ENCODE data around the gene CASTOR1.

Gene CASTOR1

GRCh38 chr22:30244066-30244465 is 45.2 kb downstream of the CASTOR1 start:
- DNase-seq: no peak

- DNase-seq: no peak
Observed at GRCh38 chr22:30243661-30244060, 45.6 kb downstream of the CASTOR1 start.

- DNase-seq: no peak
Observed at GRCh38 chr22:30241576-30242371, 47.5 kb downstream of the CASTOR1 start.

DNA sequence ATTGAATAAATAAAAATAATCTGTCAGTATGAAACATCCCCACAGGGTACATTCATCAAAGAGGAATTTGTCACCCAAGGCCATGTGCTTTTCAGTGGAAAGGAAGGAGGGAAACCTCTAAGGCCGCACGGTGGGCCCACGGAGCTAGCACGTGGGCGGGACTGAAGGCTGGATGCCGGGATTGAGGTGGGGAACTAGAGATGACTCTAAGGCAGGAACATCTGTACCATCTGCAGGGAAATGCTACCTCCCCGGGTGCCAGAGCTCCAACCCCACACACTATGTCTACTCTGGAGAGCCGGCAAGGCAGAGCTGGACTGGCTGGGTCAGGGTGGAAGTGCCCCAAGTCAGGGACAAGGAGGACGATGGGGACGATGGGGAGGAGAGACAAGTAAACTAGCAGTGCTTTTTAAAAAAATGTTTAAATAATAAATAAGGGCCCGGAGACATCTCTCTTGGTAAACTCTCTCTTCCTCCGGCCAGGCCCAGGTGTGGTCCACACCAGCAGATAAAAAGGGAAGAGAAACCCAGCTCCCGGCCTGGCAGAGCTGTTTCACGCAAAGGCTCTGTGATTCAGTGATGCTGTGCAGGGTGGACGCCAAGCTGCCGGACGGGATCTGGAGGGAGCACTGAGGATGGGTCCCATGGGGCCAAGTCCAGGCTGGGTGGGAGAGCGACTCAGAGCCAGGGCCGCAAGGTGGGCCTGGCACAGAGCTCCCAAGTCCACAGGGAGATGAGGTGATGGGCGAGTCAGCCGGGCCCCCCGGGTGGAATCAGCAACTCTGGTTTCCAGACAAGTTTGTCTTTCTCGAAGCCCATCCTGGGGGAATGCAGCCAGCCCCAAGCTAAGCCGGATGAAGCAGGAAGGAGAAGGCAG is 48.5 kb downstream of the CASTOR1 start:
- no peak for DNase-seq

GRCh38 chr22:30239488-30240405 is 49.6 kb downstream of the CASTOR1 start:
- no peak for DNase-seq

- no peak for DNase-seq
Observed at GRCh38 chr22:30238661-30239487, 50.4 kb downstream of the CASTOR1 start.

- DNase-seq: no peak
Observed at GRCh38 chr22:30238136-30238535, 51.2 kb downstream of the CASTOR1 start.

GRCh38 chr22:30236875-30237274 is 52.4 kb downstream of the CASTOR1 start:
- no peak for DNase-seq

GRCh38 chr22:30235687-30236170 is 53.6 kb downstream of the CASTOR1 start:
- DNase-seq: no peak
